Astrocyte (in vitro differentiated cells and primary cell): ENCODE results near the gene RAD17. TPM values are rescaled to one million over a fixed set of nuclear protein-coding genes. Genes with fewer than 3 reads are reported as not detected.
A peak's percentile ranks its signal among the peaks of the same experiment; 100 is the strongest.

Experiments used
- DNase-seq: peaks from one replicate; pipeline ENCODE4 v3.0.0-alpha.2; 2010; ENCODE audit warnings: low read depth
- FAIRE-seq: peaks from 2 replicates; lab custom pipeline; 2011; peaks lifted over from hg19 to GRCh38; lab: Jason Lieb, UNC
- H2AFZ ChIP-seq: 2 replicates; pipeline ENCODE4 v1.6.0; 2012; ENCODE audit warnings: low read depth, low read length, inconsistent platforms
- H3K27ac ChIP-seq: 2 replicates; pipeline ENCODE4 v1.5.1; 2011; ENCODE audit warnings: low read depth, low read length, inconsistent platforms
- H3K27me3 ChIP-seq: 2 replicates; pipeline ENCODE4 v1.6.0; 2011; ENCODE audit warnings: low read length, inconsistent platforms; ENCODE audit not compliant: insufficient read depth
- H3K36me3 ChIP-seq: 2 replicates; pipeline ENCODE4 v1.5.1; 2011; ENCODE audit warnings: low read length, inconsistent platforms; ENCODE audit not compliant: insufficient read depth
- H3K4me1 ChIP-seq: 2 replicates; pipeline ENCODE4 v1.5.1; 2011; ENCODE audit warnings: low read length, inconsistent platforms; ENCODE audit not compliant: insufficient read depth
- H3K4me2 ChIP-seq: 2 replicates; pipeline ENCODE4 v1.6.0; 2012; ENCODE audit warnings: low read length, inconsistent platforms
- H3K4me3 ChIP-seq: 2 replicates; pipeline ENCODE4 v1.5.1; 2011; ENCODE audit warnings: low read depth, mild to moderate bottlenecking, low read length, inconsistent platforms; ENCODE audit not compliant: insufficient read depth
- H3K79me2 ChIP-seq: 2 replicates; pipeline ENCODE4 v1.6.0; 2012; ENCODE audit warnings: mild to moderate bottlenecking, low read length, inconsistent platforms; ENCODE audit not compliant: insufficient read depth
- H3K9ac ChIP-seq: 2 replicates; pipeline ENCODE4 v1.6.0; 2012; ENCODE audit warnings: mild to moderate bottlenecking, low read length, inconsistent platforms
- H3K9me3 ChIP-seq: 2 replicates; pipeline ENCODE4 v1.5.1; 2012; ENCODE audit warnings: low read depth, mild to moderate bottlenecking, low read length, inconsistent platforms; ENCODE audit not compliant: insufficient read depth
- H4K20me1 ChIP-seq: 2 replicates; pipeline ENCODE4 v1.6.0; 2012; ENCODE audit warnings: low read length, inconsistent platforms; ENCODE audit not compliant: insufficient read depth
- H3K27ac Mint-ChIP-seq: one replicate; pipeline ENCODE4 v1.8.0; 2021; ENCODE audit warnings: mild to moderate bottlenecking, mixed read lengths; ENCODE audit not compliant: unreplicated experiment
- H3K27me3 Mint-ChIP-seq: one replicate; pipeline ENCODE4 v1.8.0; 2021; ENCODE audit warnings: low read depth, mixed read lengths; ENCODE audit not compliant: unreplicated experiment
- H3K36me3 Mint-ChIP-seq: one replicate; pipeline ENCODE4 v1.8.0; 2021; ENCODE audit warnings: low read depth, mixed read lengths; ENCODE audit not compliant: unreplicated experiment
- H3K4me1 Mint-ChIP-seq: one replicate; pipeline ENCODE4 v1.8.0; 2021; ENCODE audit warnings: low read depth, mixed read lengths; ENCODE audit not compliant: unreplicated experiment
- H3K4me3 Mint-ChIP-seq: one replicate; pipeline ENCODE4 v1.8.0; 2021; ENCODE audit warnings: mild to moderate bottlenecking, moderate library complexity, mixed read lengths; ENCODE audit not compliant: unreplicated experiment
- H3K9me3 Mint-ChIP-seq: one replicate; pipeline ENCODE4 v1.8.0; 2021; ENCODE audit warnings: mild to moderate bottlenecking, mixed read lengths; ENCODE audit not compliant: unreplicated experiment
- EZH2 ChIP-seq: IDR thresholded peaks from 2 replicates; pipeline ENCODE4 v1.6.1; 2012; ENCODE audit warnings: mild to moderate bottlenecking, low read length, inconsistent platforms; ENCODE audit not compliant: insufficient read depth
- total RNA-seq: library from RNA; stranded (reverse); gene quantifications from 2 replicates; pipeline ENCODE4 v1.2.1, GENCODE V29; 2021
- TF ChIP-seq, protein P1 (sequence below): IDR thresholded peaks from 2 replicates; pipeline ENCODE4 v1.5.1; 2011; ENCODE audit warnings: low read depth, mild to moderate bottlenecking, inconsistent platforms, low read length, moderate library complexity; ENCODE audit not compliant: insufficient read depth

The RAD17 gene
- total RNA-seq, 1 donor from 2014 or later = 24.1 TPM

- H3K79me2 ChIP-seq = peaks cover 95% of the 10 kb centered on the region
- Mint-ChIP-seq H3K36me3 (peaks cover 4% of the 10 kb centered on the region), H3K9me3 (no peaks in the 10 kb centered on the region), H3K27me3 (no peaks in the 10 kb centered on the region), H3K4me1 (peaks cover 3% of the 10 kb centered on the region), H3K4me3 (no peak overlapping the region), H3K27ac (no peak overlapping the region)
- no peak overlapping the region for H3K4me2 ChIP-seq
- no peaks in the 10 kb centered on the region for H3K9me3 ChIP-seq
- peaks cover 16% of the 10 kb centered on the region for H3K36me3 ChIP-seq
- no peaks in the 10 kb centered on the region for H3K27me3 ChIP-seq
- no peak for FAIRE-seq
- H3K27ac ChIP-seq = no peak overlapping the region
- no peak overlapping the region for H3K4me3 ChIP-seq
- peak; percentile 4 for DNase-seq
- TF ChIP-seq EZH2 = no peak
- TF ChIP-seq, protein P1, sequence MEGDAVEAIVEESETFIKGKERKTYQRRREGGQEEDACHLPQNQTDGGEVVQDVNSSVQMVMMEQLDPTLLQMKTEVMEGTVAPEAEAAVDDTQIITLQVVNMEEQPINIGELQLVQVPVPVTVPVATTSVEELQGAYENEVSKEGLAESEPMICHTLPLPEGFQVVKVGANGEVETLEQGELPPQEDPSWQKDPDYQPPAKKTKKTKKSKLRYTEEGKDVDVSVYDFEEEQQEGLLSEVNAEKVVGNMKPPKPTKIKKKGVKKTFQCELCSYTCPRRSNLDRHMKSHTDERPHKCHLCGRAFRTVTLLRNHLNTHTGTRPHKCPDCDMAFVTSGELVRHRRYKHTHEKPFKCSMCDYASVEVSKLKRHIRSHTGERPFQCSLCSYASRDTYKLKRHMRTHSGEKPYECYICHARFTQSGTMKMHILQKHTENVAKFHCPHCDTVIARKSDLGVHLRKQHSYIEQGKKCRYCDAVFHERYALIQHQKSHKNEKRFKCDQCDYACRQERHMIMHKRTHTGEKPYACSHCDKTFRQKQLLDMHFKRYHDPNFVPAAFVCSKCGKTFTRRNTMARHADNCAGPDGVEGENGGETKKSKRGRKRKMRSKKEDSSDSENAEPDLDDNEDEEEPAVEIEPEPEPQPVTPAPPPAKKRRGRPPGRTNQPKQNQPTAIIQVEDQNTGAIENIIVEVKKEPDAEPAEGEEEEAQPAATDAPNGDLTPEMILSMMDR = no peak
- peaks cover 9% of the 10 kb centered on the region for H3K4me1 ChIP-seq
- no peak overlapping the region for H2AFZ ChIP-seq
- no peak overlapping the region for H3K9ac ChIP-seq
- peaks cover 55% of the 10 kb centered on the region for H4K20me1 ChIP-seq
Observed at GRCh38 chr5:69364850-69365249, 4.8 kb upstream of the RAD17 start.

- peak overlapping the region; percentile 99 for H3K4me3 Mint-ChIP-seq
- H3K9ac ChIP-seq = peak overlapping the region; percentile 96
Observed at GRCh38 chr5:69367697-69368279, 1.8 kb upstream of the RAD17 start.

More at GRCh38 chr5:69367697-69368279, 1.8 kb upstream of the RAD17 start:
- Histone ChIP-seq H2AFZ (no peak overlapping the region), H3K4me3 (peak overlapping the region; percentile 98), H3K4me2 (peak overlapping the region; percentile 97), H3K27me3 (no peaks in the 10 kb centered on the region), H3K36me3 (peaks cover 14% of the 10 kb centered on the region), H3K27ac (no peak overlapping the region), H3K4me1 (peaks cover 14% of the 10 kb centered on the region), H4K20me1 (peaks cover 36% of the 10 kb centered on the region), H3K9me3 (no peaks in the 10 kb centered on the region), H3K79me2 (peaks cover 93% of the 10 kb centered on the region)
- Mint-ChIP-seq H3K27me3 (no peaks in the 10 kb centered on the region), H3K27ac (peak overlapping the region; percentile 98), H3K4me1 (peaks cover 11% of the 10 kb centered on the region), H3K9me3 (no peaks in the 10 kb centered on the region), H3K36me3 (peaks cover 4% of the 10 kb centered on the region)
- FAIRE-seq = no peak
- TF ChIP-seq, protein P1 = no peak
- TF ChIP-seq EZH2 = no peak
- no peak for DNase-seq
